ENCODE measurements around the gene HAUS3.

HAUS3 gene

GRCh38 chr4:2241410-2242353, at the start of gene HAUS3, which contains the start of gene POLN:
TSS of gene HAUS3 (minus strand) at chr4:2242121. CDS start at chr4:2240946, 1,175 bp downstream.
TSS of gene POLN (minus strand) at chr4:2242121. CDS start at chr4:2229231, 12,890 bp downstream.
- DNase-seq: peak; percentile 99

- peak; percentile 36 for DNase-seq
Observed at GRCh38 chr4:2290974-2291704, 49.2 kb upstream of the HAUS3 start.

GRCh38 chr4:2290488-2290887, 48.6 kb upstream of the HAUS3 start:
- no peak for DNase-seq

- DNase-seq: no peak
Observed at GRCh38 chr4:2289955-2290333, 48.0 kb upstream of the HAUS3 start.

- no peak for DNase-seq
Observed at GRCh38 chr4:2289311-2289954, 47.5 kb upstream of the HAUS3 start.

GRCh38 chr4:2288051-2288541, 46.2 kb upstream of the HAUS3 start:
- DNase-seq: no peak

GRCh38 chr4:2287594-2287915, 45.6 kb upstream of the HAUS3 start:
- no peak for DNase-seq

- no peak for DNase-seq
Observed at GRCh38 chr4:2286904-2287593, 45.1 kb upstream of the HAUS3 start.

- DNase-seq: no peak
Observed at GRCh38 chr4:2285613-2286381, 43.9 kb upstream of the HAUS3 start.

- no peak for DNase-seq
Observed at GRCh38 chr4:2284934-2285612, 43.2 kb upstream of the HAUS3 start.

GRCh38 chr4:2284161-2284933, 42.4 kb upstream of the HAUS3 start:
- DNase-seq: no peak

GRCh38 chr4:2283199-2283711, 41.3 kb upstream of the HAUS3 start:
- no peak for DNase-seq

GRCh38 chr4:2281575-2282343, 39.8 kb upstream of the HAUS3 start:
- DNase-seq: peak; percentile 42

GRCh38 chr4:2280531-2281300, 38.8 kb upstream of the HAUS3 start:
- no peak for DNase-seq

- DNase-seq: no peak
Observed at GRCh38 chr4:2277956-2278355, 36.0 kb upstream of the HAUS3 start.

GRCh38 chr4:2276581-2277325, 34.8 kb upstream of the HAUS3 start:
- DNase-seq: no peak

GRCh38 chr4:2275546-2276251, 33.8 kb upstream of the HAUS3 start:
- DNase-seq: no peak

Measured in stimulated activated CD4-positive, alpha-beta T cell treated with anti-CD3 and anti-CD28 coated beads, Interleukin-4, amount 100 ng/mL, for 1 hour (primary cell).